ENCODE results near the gene IFRD1. TPM values are rescaled to one million over a fixed set of nuclear protein-coding genes. Genes with fewer than 3 reads are reported as not detected.

The IFRD1 gene
- total RNA-seq, 1 experiment from 2014 or later: 79.6 TPM

DNA sequence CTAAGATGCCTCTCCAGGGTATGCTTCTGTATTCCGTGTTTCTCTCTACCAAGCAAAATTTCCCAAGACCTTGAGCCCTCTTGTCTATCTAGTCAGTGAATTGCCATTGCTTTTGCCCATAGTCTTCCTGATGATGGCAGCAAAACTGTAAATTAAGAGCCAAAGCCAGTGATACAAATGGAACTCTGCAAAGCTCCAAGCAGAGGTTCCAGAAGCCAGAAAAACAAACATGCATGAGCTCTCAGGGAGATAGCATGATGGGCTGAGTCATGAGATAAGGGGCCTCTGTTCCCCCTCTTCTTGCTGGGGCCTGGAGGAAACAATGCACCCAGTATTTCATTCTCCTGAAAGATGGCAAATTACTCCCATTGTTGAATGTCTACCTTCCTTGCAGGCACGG, 55.2 kb downstream of the IFRD1 start:
- Histone ChIP-seq H3K36me3 (ENCODE audit: low read depth) (no peaks in the 10 kb centered on the region), H3K9me2 (ENCODE audit: insufficient read depth) (no peaks in the 10 kb centered on the region), H3K79me2 (ENCODE audit: low read depth) (no peaks in the 10 kb centered on the region), H3K4me2 (no peak overlapping the region), H3K4me1 (replicated peaks; ENCODE audit: insufficient read depth) (no peaks in the 10 kb centered on the region), H3K9me3 (ENCODE audit: insufficient read depth, low read depth) (no peaks in the 10 kb centered on the region), H3K4me3 (no peak overlapping the region), H3K27me3 (ENCODE audit: insufficient read depth, low read depth) (no peaks in the 10 kb centered on the region), H4K20me1 (ENCODE audit: insufficient read depth) (no peaks in the 10 kb centered on the region), H3F3A (ENCODE audit: insufficient read depth, low read depth) (no peaks in the 10 kb centered on the region), H3K27ac (no peak overlapping the region), H2AFZ (no peak overlapping the region)
- DNase-seq: no peak
- TF ChIP-seq, protein P1, sequence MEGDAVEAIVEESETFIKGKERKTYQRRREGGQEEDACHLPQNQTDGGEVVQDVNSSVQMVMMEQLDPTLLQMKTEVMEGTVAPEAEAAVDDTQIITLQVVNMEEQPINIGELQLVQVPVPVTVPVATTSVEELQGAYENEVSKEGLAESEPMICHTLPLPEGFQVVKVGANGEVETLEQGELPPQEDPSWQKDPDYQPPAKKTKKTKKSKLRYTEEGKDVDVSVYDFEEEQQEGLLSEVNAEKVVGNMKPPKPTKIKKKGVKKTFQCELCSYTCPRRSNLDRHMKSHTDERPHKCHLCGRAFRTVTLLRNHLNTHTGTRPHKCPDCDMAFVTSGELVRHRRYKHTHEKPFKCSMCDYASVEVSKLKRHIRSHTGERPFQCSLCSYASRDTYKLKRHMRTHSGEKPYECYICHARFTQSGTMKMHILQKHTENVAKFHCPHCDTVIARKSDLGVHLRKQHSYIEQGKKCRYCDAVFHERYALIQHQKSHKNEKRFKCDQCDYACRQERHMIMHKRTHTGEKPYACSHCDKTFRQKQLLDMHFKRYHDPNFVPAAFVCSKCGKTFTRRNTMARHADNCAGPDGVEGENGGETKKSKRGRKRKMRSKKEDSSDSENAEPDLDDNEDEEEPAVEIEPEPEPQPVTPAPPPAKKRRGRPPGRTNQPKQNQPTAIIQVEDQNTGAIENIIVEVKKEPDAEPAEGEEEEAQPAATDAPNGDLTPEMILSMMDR (conservative IDR thresholded peaks at IDR 0.05): no peak
- TF ChIP-seq EZH2 (IDR thresholded peaks at IDR 0.05; ENCODE audit: low read depth): no peak
- CTCF ChIA-PET: interaction anchor here (0.9 kb wide), 1 partner anchor 9 kb away, joined by 3 read pairs; no protein-coding TSS in a partner anchor
- BruUV-seq (replicated peaks): no TSS peak
- intact Hi-C loops (cut with micrococcal nuclease; ENCODE audit: unreplicated experiment): no loop called here
- POLR2A ChIA-PET (ENCODE audit: unreplicated experiment): no interaction called here

DNA sequence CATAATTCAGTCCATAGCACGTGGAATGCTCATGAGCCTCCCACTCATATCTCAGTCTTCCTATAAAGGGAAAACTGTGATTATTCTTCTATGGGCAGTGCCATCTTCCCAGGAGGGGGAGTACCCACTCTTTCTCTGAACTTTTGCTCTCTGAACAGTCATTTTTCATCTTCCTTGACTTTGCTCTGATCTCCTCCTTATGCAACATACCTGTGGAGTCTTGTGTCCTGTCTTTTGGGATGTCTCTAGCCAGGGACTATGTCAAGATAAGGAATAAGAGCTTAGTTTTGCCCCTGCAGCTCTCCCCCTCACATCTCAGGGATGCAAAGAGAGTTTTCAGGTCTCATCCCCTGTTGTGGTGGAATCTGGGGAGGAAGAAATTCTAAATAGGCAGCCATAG, 58.1 kb downstream of the IFRD1 start:
- Histone ChIP-seq H3K4me2 (no peak overlapping the region), H3K4me1 (replicated peaks; ENCODE audit: insufficient read depth) (no peaks in the 10 kb centered on the region), H3F3A (ENCODE audit: insufficient read depth, low read depth) (no peaks in the 10 kb centered on the region), H2AFZ (no peak overlapping the region), H3K4me3 (no peak overlapping the region), H3K9me2 (ENCODE audit: insufficient read depth) (no peaks in the 10 kb centered on the region), H3K9me3 (ENCODE audit: insufficient read depth, low read depth) (no peaks in the 10 kb centered on the region), H3K27me3 (ENCODE audit: insufficient read depth, low read depth) (no peaks in the 10 kb centered on the region), H3K79me2 (ENCODE audit: low read depth) (no peaks in the 10 kb centered on the region), H4K20me1 (ENCODE audit: insufficient read depth) (no peaks in the 10 kb centered on the region), H3K27ac (no peak overlapping the region), H3K36me3 (ENCODE audit: low read depth) (no peaks in the 10 kb centered on the region)
- DNase-seq: no peak
- TF ChIP-seq, protein P1 (conservative IDR thresholded peaks at IDR 0.05): no peak
- no peak for TF ChIP-seq EZH2 (IDR thresholded peaks at IDR 0.05; ENCODE audit: low read depth)
- POLR2A ChIA-PET (ENCODE audit: unreplicated experiment): no interaction called here
- CTCF ChIA-PET: no interaction called here
- intact Hi-C loops (cut with micrococcal nuclease; ENCODE audit: unreplicated experiment): no loop called here
- BruUV-seq (replicated peaks): no TSS peak

DNA sequence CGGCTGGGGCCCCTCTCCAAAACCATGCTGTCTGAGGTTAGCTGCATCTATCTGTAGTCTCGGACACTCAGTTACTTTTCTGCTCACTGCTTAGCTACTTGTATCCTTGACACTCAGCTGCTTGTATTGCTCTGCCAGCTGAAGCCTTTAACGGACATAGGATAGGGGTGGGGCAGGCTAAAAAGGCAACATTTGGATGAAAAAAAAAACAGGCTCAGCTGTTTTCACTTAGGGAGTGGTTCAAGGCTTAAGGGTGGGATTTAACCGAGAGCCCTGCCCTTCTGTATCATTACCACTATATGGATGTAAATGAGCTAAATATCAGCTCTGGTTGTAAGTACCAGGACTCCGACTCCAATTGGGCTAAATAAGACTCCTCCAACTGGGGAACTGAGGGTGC, 59.1 kb downstream of the IFRD1 start:
- no peak overlapping the region for H2AFZ ChIP-seq
- H3K27me3 ChIP-seq (ENCODE audit: insufficient read depth, low read depth): no peaks in the 10 kb centered on the region
- intact Hi-C loops (cut with micrococcal nuclease; ENCODE audit: unreplicated experiment): no loop called here
- no TSS peak for BruUV-seq (replicated peaks)
- H3F3A ChIP-seq (ENCODE audit: insufficient read depth, low read depth): no peaks in the 10 kb centered on the region
- no peaks in the 10 kb centered on the region for H3K9me3 ChIP-seq (ENCODE audit: insufficient read depth, low read depth)
- no peaks in the 10 kb centered on the region for H3K9me2 ChIP-seq (ENCODE audit: insufficient read depth)
- ChIA-PET POLR2A (ENCODE audit: unreplicated experiment) (no interaction called here), CTCF (interaction anchor here (0.7 kb wide), 1 partner anchor 313 kb away, joined by 3 read pairs; no protein-coding TSS in a partner anchor)
- H3K4me2 ChIP-seq: no peak overlapping the region
- H3K27ac ChIP-seq: no peak overlapping the region
- H3K36me3 ChIP-seq (ENCODE audit: low read depth): no peaks in the 10 kb centered on the region
- no peak for DNase-seq
- no peaks in the 10 kb centered on the region for H3K79me2 ChIP-seq (ENCODE audit: low read depth)
- H4K20me1 ChIP-seq (ENCODE audit: insufficient read depth): no peaks in the 10 kb centered on the region
- TF ChIP-seq, protein P1 (conservative IDR thresholded peaks at IDR 0.05): no peak
- no peak for TF ChIP-seq EZH2 (IDR thresholded peaks at IDR 0.05; ENCODE audit: low read depth)
- H3K4me1 ChIP-seq (replicated peaks; ENCODE audit: insufficient read depth): no peaks in the 10 kb centered on the region
- no peak overlapping the region for H3K4me3 ChIP-seq

Data from PC-9 (cell line).